Activated gamma-delta T cell (primary cell): ENCODE measurements around the gene LY6G5C.

Experiments
- DNase-seq: peaks from one replicate; lab custom pipeline; 2025; lab: John Stamatoyannopoulos, UW

LY6G5C gene

DNA sequence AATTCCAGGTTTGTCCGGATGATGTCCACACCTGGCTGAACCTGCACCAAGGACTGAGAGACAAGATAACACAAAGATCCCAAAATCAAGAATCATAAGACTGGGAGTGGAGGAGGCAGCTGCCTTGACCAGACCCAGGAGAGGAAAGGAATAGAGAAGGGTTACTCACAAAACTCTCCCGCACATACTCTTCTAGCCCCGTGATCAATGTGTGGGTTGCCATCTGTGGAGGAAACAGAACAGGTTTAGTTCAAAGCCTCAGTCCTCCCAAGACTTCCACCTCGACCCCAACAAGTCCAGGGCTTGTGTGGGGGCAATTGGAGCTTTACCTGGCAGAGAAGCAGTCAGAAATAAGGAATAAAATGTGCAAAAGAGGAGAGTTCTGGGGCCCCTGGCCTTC is 39.5 kb downstream of the LY6G5C start:
- DNase-seq, result no peak

- no peak for DNase-seq
Measured at GRCh38 chr6:31640612-31641011, 40.3 kb downstream of the LY6G5C start.

GRCh38 chr6:31639449-31639861 is 41.4 kb downstream of the LY6G5C start:
- DNase-seq, result no peak

DNA sequence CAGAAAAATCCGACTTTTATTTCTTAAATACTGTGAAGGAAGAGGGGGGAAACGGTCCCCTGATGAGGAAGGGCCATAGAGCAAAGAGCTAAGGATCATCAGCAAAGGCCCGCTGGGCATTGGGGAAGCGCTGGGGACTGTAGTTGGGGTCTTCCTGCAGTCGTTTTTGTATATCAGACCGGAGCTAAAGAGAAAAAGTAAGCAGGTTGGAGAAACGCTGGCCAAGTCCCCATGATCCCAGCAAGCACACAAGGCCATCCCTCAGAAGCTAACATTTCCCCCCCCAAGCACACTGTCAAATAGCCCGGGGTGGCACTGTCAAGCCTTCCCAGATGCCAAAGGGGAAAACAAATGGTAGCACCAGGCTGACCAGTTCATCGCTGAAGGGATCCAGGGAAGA is 41.8 kb downstream of the LY6G5C start:
- no peak for DNase-seq

- no peak for DNase-seq
Measured at GRCh38 chr6:31636698-31637596, 43.9 kb downstream of the LY6G5C start.

DNA sequence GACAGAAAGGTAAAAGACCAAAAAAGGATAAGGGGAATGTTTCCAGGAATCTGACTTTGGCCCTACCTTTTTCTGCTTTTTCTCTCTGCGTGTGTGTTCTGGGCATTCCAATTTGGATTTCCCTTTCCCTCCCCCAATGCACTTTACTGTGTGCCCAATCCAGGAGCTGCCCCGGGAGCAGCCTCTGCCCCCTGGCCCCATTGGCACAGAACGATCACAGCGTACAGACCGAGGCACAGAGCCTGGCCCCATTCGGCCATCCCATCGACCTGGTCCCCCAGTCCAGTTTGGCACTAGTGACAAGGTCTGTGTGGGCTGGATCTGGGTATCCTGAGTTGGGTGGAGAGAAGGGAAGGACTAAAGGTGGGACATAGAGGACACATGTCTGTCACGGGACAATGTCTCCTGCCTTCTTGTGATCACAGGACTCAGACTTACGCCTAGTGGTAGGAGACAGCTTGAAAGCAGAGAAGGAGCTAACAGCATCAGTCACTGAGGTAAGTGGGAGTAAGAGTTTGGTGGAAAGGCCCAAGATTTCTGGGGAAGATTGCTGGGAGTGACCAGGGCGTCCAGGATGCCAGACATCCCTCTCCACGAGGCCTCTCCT is 45.8 kb downstream of the LY6G5C start:
- DNase-seq, result no peak

DNA sequence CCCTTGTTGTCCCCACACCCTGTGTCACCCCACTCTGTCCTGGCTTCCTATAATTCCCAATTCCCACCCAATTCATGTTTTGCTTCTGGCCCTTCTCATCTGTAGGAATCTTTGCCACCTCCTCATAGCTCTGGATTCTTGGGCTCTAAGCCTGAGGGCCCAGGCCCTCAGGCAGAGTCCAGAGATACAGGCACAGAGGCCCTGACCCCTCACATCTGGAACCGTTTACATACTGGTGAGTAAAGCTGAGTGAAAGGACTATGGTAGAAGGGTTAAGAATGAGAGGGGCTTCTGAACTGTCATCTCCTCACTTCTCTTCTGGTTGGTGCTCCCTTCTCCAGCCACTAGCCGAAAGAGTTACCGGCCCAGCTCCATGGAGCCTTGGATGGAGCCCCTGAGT is 46.7 kb downstream of the LY6G5C start:
- no peak for DNase-seq

DNA sequence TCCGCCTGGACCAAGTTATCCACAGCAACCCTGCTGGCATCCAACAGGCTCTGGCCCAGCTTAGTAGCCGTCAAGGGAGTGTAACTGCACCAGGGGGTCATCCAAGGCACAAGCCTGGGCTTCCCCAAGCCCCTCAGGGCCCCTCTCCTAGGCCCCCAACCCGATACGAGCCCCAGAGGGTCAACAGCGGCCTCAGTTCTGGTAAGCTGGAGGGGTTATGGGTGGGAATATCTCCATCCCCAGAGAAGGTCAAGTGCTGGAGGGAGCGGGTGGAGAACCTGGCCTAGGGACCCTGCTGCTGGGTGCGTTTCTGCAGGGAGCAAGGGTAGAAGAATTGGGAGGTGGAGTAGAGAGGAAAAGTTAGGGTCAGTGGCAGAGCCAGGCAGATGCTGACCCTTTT is 47.4 kb downstream of the LY6G5C start:
- no peak for DNase-seq

- DNase-seq, result no peak
Measured at GRCh38 chr6:31632279-31632946, 48.5 kb downstream of the LY6G5C start.

DNA sequence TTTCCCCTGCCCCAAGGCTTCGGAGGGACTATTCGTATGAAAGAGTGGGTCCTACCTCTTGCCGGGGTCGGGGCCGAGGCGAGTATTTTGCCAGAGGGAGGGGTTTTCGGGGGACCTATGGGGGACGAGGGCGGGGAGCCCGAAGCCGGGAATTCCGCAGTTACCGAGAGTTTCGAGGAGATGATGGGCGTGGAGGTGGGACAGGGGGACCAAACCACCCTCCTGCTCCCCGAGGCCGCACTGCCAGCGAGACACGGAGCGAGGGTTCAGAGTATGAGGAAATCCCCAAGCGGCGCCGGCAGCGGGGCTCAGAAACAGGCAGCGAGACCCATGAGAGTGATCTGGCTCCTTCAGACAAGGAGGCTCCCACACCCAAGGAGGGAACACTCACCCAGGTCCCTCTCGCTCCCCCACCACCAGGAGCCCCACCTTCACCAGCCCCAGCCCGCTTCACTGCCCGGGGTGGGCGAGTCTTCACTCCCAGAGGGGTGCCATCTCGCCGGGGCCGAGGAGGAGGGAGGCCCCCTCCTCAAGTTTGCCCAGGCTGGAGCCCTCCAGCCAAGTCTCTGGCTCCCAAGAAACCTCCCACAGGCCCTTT is 49.1 kb downstream of the LY6G5C start:
- no peak for DNase-seq

- no peak for DNase-seq
Measured at GRCh38 chr6:31631209-31631608, 49.7 kb downstream of the LY6G5C start.

GRCh38 chr6:31630177-31630934 is 50.5 kb downstream of the LY6G5C start:
- no peak for DNase-seq

DNA sequence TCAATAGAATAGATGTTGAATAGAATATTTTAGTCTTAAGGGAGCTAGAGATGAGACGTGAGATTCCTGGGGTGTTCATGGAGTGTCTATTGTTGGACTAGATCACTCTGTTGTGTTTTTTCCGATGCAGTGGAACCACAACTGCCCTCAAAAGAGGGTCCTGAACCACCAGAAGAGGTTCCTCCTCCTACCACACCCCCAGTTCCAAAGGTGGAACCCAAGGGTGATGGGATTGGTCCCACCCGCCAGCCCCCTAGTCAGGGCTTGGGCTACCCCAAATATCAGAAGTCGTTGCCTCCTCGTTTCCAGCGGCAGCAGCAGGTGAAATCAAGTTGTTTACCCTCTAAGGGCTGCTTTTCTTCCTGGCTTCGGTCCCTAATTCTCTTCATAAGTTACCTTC is 51.9 kb downstream of the LY6G5C start:
- no peak for DNase-seq

DNA sequence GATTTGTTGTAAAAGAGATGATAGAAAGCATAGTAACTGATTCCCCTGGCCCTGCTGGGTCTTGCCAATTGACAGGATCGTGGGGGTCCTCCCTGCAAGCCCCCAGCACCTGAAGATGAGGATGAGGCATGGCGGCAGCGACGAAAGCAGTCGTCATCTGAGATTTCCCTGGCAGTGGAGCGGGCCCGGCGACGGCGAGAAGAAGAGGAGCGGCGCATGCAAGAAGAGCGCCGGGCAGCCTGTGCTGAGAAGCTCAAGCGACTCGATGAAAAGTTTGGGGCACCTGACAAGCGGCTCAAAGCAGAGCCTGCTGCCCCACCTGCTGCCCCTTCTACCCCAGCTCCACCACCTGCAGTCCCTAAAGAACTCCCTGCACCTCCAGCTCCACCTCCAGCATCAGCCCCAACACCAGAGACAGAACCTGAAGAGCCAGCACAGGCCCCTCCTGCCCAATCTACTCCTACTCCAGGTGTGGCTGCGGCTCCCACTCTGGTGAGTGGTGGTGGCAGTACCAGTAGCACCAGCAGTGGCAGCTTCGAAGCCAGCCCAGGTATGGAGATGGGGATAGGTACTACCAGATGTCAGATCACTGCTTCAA is 53.1 kb downstream of the LY6G5C start:
- DNase-seq, result no peak

DNA sequence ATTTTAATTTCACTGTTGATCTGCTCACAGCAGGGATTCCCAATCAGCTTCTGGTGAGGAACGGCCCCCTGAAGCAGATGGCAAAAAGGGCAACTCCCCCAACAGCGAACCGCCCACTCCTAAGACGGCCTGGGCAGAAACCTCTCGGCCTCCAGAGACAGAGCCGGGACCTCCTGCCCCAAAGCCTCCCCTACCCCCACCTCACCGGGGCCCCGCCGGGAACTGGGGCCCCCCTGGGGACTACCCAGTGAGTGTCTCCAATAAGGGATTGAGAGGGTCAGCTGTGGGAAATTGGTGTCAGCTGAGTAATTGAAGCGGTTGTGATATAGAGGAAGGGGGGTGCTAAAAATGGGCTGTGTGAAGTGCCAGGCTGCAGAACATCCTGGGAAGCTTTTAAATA is 53.9 kb downstream of the LY6G5C start:
- no peak for DNase-seq
